HepG2 (cell line): ENCODE results near the gene RHOV. TPM values are rescaled to one million over a fixed set of nuclear protein-coding genes. Genes with fewer than 3 reads are reported as not detected.

Experiments used
- CHD4 ChIP-seq: fragments of 200-600 bp; sonication (generic); IDR thresholded peaks from 2 replicates; pipeline ENCODE4 v1.7.0; 2017; ENCODE audit warnings: mild to moderate bottlenecking, low read length, borderline replicate concordance
- ERF ChIP-seq: IDR thresholded peaks from 2 replicates; pipeline ENCODE4 v1.6.1; 2018; ENCODE audit warnings: missing biosample characterization, missing genetic modification reagents
- GABPB1 ChIP-seq: IDR thresholded peaks from 2 replicates; pipeline ENCODE4 v1.6.1; 2016; ENCODE audit warnings: mild to moderate bottlenecking, missing genetic modification reagents, moderate library complexity, missing compliant biosample characterization
- JARID2 ChIP-seq: sonication (generic); formaldehyde crosslinking; IDR thresholded peaks from 2 replicates; pipeline ENCODE4 v1.8.1; 2023; ENCODE audit warnings: missing genetic modification reagents, inconsistent platforms; ENCODE audit not compliant: insufficient replicate concordance
- MTERF4 ChIP-seq: sonication (generic); formaldehyde crosslinking; IDR thresholded peaks from 2 replicates; pipeline ENCODE4 v1.8.0; 2023; ENCODE audit warnings: mild to moderate bottlenecking, missing genetic modification reagents
- MTF1 ChIP-seq: sonication (generic); formaldehyde crosslinking; IDR thresholded peaks from 2 replicates; pipeline ENCODE4 v1.5.0; 2020; ENCODE audit warnings: missing genetic modification reagents
- MZF1 ChIP-seq: sonication (generic); formaldehyde crosslinking; IDR thresholded peaks from 2 replicates; pipeline ENCODE4 v1.8.1; 2023; ENCODE audit warnings: mild to moderate bottlenecking, missing genetic modification reagents, borderline replicate concordance
- PATZ1 ChIP-seq: sonication (generic); formaldehyde crosslinking; IDR thresholded peaks from 2 replicates; pipeline ENCODE4 v1.4.0; 2020; ENCODE audit warnings: missing genetic modification reagents
- PBX3 ChIP-seq: sonication (generic); formaldehyde crosslinking; IDR thresholded peaks from 2 replicates; pipeline ENCODE4 v1.8.1; 2023; ENCODE audit warnings: missing genetic modification reagents, inconsistent platforms, borderline replicate concordance
- PLSCR1 ChIP-seq: sonication (generic); formaldehyde crosslinking; IDR thresholded peaks from 2 replicates; pipeline ENCODE4 v1.5.0; 2020; ENCODE audit warnings: missing genetic modification reagents, mild to moderate bottlenecking, borderline replicate concordance
- POGK ChIP-seq: sonication (generic); formaldehyde crosslinking; conservative IDR thresholded peaks from 2 replicates; pipeline ENCODE4 v1.8.0; 2022; ENCODE audit warnings: mild to moderate bottlenecking, moderate library complexity, missing genetic modification reagents
- THAP9 ChIP-seq: sonication (generic); formaldehyde crosslinking; IDR thresholded peaks from 2 replicates; pipeline ENCODE4; 2020; ENCODE audit warnings: missing genetic modification reagents, mild to moderate bottlenecking, borderline replicate concordance
- ZKSCAN1 ChIP-seq: fragments of 150-350 bp; IDR thresholded peaks from 2 replicates; pipeline ENCODE4 v1.6.1; 2014; ENCODE audit warnings: low read length
- ZNF234 ChIP-seq: sonication (generic); formaldehyde crosslinking; conservative IDR thresholded peaks from 2 replicates; pipeline ENCODE4 v1.5.1; 2020; ENCODE audit warnings: mild to moderate bottlenecking, missing genetic modification reagents
- ZNF451 ChIP-seq: sonication (generic); formaldehyde crosslinking; IDR thresholded peaks from 2 replicates; pipeline ENCODE4 v1.5.0; 2020; ENCODE audit warnings: mild to moderate bottlenecking, missing genetic modification reagents
- ZNF577 ChIP-seq: sonication (generic); formaldehyde crosslinking; IDR thresholded peaks from 2 replicates; pipeline ENCODE4 v1.4.0; 2020; ENCODE audit warnings: mild to moderate bottlenecking, low read depth, missing genetic modification reagents, borderline replicate concordance
- ZNF775 ChIP-seq: sonication (generic); formaldehyde crosslinking; IDR thresholded peaks from 2 replicates; pipeline ENCODE4 v1.4.0; 2020; ENCODE audit warnings: missing genetic modification reagents, mild to moderate bottlenecking, moderate library complexity, borderline replicate concordance
- ZSCAN29 ChIP-seq: sonication (generic); formaldehyde crosslinking; conservative IDR thresholded peaks from 2 replicates; pipeline ENCODE4 v1.4.0; 2020; ENCODE audit warnings: mild to moderate bottlenecking, missing genetic modification reagents
- polyA plus RNA-seq, 8 experiments: library from polyadenylated mRNA; depleted of rRNA in 3 of 8; stranded (reverse) in 7 of 8; unstranded in 1 of 8; fragments of >200 nt; fragmentation: Illumina TruSeq in 4 of 8; extraction: Trizol in 4 of 8; gene quantifications; 2 replicates each; pipeline versions ENCODE4 v1.2.1 to v1.2.3, GENCODE V29; 2011 to 2016; ENCODE audit warnings: low read depth in 4 of 8, missing spikeins in 1 of 8, mixed read lengths in 1 of 8; ENCODE audit not compliant: insufficient read depth in 1 of 8
- total RNA-seq, 5 experiments: library from RNA; depleted of rRNA; stranded (reverse); fragments of >200 nt; fragmentation: Illumina TruSeq; extraction: Trizol; gene quantifications; 2 replicates each; pipeline ENCODE4 v1.2.3, GENCODE V29; 2016; ENCODE audit warnings: low read depth in 1 of 5

The RHOV gene
- total and polyA plus RNA-seq, 2 of the 13 experiments (the other 11 are each of a cell fraction or from before 2014, with no cell fraction given), result 0.17 to 0.18 TPM

GRCh38 chr15:40906091-40906990 is 32.3 kb upstream of the RHOV start (continued):
- TF ChIP-seq ZNF577 (no peak), PLSCR1 (no peak), PBX3 (CRISPR knock-in tag) (peak; percentile 66; the same call in 1 of the 2 replicates), ZSCAN29 (CRISPR knock-in tag) (no peak), JARID2 (CRISPR knock-in tag) (no peak), ZNF451 (CRISPR knock-in tag) (no peak; the same call in 1 of the 2 replicates), PATZ1 (CRISPR knock-in tag) (peak; percentile 85), ZNF234 (CRISPR knock-in tag) (no peak), MTF1 (no peak), ZKSCAN1 (no peak), GABPB1 (CRISPR knock-in tag) (peak; percentile 67), ZNF775 (CRISPR knock-in tag) (no peak), MTERF4 (no peak), POGK (peak; percentile 84), THAP9 (CRISPR knock-in tag) (peak; percentile 63; the same call in 1 of the 2 replicates), MZF1 (CRISPR knock-in tag) (no peak), CHD4 (no peak), ERF (CRISPR knock-in tag) (peak; percentile 59; the same call in 1 of the 2 replicates)
